Effector CD4-positive, alpha-beta T cell (primary cell): ENCODE results near the gene RNU6-9. TPM values are rescaled to one million over a fixed set of nuclear protein-coding genes. Genes with fewer than 3 reads are reported as not detected.
A peak's percentile ranks its signal among the peaks of the same experiment; 100 is the strongest.
"Not testable (repeated sequence)": the region's sequence is repeated elsewhere in the genome, so short reads cannot be mapped to it uniquely, and the experiment has no call there.

ENCODE experiments used
- DNase-seq: peaks from one replicate; pipeline ENCODE4 v3.0.0-alpha.2; 2020
- total RNA-seq: gene quantifications from one replicate; lab custom pipeline; 2026; lab: John Stamatoyannopoulos, UW

Gene RNU6-9
- not detected for total RNA-seq

DNA sequence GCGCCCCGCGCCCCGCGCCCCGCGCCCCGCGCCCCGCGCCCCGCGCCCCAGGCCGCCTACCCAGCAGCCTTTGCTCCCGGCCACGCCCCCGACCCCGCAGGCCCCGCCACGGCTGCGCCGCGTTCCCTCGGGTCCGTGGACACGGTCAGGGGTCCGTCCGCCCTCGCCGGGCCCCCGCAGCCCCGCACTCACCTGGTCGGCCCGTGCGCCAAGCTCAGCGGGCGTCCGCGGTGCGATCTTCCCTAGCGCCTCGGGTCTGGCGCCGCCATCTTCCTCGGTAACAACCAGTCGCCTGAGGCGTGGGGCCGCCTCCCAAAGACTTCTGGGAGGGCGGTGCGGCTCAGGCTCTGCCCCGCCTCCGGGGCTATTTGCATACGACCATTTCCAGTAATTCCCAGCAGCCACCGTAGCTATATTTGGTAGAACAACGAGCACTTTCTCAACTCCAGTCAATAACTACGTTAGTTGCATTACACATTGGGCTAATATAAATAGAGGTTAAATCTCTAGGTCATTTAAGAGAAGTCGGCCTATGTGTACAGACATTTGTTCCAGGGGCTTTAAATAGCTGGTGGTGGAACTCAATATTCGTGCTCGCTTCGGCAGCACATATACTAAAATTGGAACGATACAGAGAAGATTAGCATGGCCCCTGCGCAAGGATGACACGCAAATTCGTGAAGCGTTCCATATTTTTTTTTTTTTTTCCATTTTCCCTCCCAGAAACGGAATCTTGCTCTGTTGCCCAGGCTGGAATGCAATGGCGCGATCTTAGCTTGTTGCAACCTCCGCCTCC lies at the start of gene RNU6-9, which contains the start of gene MED16:
Gene RNU6-9, plus strand, starts transcription at position 591 of the 796 bp plus-strand sequence.
Gene MED16, minus strand, starts transcription at position 294 of the 796 bp plus-strand sequence. CDS start 2,056 bp downstream, outside the sequence.
- DNase-seq = peak; percentile 87

DNA sequence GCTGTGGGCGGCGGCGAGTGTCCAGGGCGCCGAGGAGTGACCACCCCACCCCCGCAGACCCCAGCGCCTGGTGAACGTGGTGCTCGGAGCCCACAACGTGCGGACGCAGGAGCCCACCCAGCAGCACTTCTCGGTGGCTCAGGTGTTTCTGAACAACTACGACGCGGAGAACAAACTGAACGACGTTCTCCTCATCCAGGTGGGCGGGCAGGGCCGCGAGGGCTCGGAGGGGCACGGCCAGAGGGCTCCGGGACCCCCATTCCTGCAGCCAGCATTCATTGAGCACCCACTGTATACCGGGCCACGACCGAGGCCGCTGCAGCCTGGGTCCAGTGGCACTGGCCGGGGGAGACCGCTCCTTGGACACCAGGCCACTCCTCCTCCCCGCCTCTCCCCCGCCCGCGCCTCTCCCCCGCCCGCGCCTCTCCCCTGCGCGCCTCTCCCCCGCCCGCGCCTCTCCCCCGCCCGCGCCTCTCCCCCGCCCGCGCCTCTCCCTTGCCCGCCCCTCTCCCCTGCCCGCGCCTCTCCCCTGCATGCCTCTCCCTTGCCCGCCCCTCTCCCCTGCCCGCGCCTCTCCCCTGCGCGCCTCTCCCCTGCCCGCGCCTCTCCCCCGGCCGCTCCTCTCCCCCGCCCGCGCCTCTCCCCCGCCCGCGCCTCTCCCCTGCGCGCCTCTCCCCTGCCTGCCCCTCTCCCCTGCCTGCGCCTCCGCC lies 49.3 kb upstream of the RNU6-9 start:
- DNase-seq = no peak

DNA sequence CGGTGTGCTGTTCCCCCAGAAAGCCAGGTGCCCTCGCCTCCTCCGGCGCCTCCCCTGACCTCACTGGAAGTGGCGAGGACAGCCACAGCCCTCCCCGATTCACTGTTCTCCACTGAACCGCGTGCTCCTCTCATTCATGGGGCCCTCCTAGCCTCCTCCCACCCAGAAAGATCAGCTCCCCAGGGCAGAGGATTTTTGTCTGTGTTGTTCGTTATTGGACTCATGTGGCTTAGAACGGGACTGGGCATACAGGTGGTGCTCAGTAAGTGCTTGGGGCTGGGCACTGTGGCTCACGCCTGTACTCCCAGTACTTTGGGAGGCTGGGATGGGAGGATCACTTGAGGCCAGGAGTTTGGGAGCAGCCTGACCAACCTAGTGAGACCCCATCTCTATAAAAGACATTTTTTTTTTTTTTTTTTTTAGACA lies 48.7 kb upstream of the RNU6-9 start:
- no peak for DNase-seq

DNA sequence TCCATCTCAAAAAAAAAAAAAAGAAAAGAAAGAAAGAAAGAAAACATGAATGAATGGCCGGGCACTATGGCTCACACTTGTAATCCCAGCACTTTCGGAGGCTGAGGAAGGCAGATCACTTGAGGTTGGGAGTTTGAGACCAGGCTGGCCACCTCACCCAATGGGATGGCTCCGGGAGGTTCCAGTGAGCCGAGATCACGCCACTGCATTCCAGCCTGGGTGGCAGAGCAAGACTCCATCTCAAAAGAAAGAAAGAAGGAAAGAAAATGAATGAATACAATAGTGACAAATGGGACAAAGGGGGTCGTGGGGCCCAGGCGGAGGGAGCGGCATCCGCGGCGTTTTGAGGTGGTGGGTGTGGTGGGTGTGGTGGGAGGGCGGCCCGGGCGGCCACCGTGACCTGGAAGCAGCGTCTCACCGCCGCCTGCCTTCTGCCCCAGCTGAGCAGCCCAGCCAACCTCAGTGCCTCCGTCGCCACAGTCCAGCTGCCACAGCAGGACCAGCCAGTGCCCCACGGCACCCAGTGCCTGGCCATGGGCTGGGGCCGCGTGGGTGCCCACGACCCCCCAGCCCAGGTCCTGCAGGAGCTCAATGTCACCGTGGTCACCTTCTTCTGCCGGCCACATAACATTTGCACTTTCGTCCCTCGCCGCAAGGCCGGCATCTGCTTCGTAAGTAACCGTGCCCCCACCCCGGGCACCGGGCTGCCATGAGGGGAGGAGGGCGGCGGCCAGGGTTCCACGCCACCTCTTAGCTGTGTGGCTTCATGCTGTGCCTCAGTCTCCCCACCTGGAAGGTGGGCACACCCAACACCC lies 47.4 kb upstream of the RNU6-9 start:
- no peak for DNase-seq

DNA sequence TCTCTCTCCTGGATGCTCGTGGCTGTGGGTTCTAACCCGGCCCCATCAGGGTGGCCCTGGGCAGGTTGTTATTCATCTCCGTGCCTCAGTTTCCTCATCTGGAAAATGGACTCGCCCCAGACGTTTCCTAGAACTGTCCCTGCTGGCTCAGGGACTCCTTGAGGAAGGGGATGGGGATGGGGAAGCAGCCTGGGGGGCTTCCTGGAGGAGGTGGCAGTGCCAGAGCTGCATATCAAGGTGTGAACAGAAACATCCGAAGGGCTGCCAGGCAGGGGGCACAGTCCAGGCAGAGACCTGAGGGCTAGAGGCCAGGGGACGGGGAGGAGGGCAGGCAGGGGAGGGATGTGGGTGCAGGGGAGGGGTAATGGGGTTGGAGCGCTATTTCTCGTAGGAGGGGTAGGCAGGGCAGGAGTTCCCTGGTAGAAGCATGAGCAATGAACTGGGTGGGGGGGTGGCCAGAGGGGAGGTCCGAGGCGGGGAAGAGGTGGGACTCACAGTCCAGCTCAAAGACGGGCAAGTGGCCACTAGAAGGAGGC lies 44.8 kb upstream of the RNU6-9 start:
- DNase-seq = no peak

DNA sequence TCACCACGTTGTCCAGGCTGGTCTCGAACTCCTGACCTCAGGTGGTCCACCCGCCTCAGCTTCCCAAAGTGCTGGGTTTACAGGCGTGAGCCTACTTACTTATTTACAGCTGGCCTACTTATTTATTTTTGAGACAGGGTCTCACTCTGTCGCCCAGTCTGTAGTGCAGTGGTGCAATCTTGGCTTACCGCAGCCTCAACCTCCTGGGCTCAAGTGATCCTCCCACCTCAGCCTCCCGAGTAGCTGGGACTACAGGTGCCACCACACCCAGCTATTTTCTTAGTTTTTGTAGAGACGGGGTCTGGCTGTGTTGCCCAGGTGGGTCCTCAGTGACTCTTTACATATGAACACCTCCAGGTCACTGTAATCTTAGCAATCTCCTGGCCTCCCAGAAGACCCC lies 44.1 kb upstream of the RNU6-9 start:
- DNase-seq = not testable (repeated sequence)

DNA sequence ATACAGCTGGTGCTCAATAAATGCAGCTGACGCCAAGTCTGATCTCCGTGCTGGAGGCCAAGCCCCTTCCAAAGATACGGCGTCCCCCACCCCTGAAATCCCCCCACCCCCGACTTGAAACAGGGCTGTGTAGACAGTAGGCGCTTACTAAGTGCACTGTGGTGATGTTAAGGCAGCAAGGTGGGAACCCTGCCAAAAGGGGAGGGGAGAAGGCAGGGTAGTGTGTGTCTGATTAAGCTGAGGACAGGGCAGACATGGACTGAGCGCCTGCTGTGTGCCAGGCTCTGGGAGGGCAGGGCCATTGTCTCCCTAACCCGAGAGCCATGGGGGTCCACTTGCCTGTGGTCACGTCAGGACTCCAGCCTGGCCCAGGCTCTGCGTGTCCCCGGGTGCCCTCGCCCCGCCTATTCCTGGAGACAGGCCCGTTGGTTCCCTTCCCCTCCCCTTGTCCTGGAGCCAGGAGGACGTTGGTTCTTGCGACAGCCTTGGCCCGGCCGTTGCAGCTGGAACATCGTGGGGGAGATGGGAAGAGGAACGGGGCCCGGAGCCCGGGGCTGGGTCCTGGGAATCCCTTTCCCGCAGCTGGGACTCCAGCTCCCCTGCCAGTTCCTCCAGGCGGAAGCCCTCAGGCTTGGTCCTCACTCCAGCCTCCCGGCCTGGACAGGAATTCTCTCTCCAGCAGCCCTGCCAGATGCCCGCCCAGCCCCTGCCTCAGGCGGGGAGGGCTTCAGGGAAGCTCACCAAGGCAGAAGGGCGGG lies 42.9 kb upstream of the RNU6-9 start:
- no peak for DNase-seq

DNA sequence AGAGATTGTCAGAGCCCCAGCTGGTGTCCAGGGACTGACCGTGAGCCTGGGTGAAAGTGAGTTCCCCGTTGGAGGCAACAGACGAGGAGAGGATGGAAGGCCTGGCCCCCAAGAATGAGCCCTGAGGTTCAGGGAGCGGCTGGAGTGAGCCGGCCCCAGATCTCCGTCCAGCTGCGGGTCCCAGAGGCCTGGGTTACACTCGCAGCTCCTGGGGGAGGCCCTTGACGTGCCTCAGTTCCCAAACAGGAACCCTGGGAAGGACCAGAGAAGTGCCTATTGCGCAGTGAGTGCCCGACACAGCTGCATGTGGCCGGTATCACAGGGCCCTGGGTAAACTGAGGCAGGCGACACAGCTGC lies 42.3 kb upstream of the RNU6-9 start:
- DNase-seq = no peak

DNA sequence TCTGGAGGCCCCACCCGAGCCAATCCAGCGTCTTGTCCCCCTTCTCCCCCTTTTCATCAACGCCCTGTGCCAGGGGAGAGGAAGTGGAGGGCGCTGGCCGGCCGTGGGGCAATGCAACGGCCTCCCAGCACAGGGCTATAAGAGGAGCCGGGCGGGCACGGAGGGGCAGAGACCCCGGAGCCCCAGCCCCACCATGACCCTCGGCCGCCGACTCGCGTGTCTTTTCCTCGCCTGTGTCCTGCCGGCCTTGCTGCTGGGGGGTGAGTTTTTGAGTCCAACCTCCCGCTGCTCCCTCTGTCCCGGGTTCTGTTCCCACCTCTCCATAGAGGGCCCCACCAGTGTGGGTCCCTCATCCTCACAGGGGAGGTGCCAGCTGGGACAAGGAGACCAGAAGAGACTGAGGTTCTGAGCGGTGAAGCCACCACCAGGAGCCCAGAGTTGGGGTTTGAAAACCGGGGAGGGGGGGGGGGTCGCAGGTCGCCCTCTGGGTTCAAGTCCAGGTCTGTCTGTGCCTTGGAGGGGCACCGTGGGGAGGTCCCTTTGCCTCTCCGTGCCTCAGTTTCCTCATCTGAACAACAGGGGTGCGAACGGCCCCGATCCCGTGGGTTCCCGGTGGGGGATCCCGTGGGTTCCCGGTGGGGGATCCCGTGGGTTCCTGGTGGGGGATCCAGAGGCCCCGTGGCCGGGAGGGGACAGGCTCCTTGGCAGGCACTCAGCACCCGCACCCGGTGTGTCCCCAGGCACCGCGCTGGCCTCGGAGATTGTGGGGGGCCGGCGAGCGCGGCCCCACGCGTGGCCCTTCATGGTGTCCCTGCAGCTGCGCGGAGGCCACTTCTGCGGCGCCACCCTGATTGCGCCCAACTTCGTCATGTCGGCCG lies 40.9 kb upstream of the RNU6-9 start, which contains the start of gene ELANE:
Gene ELANE, plus strand, starts transcription at position 168 of the 878 bp plus-strand sequence. Its CDS starts 26 bp downstream, at position 194.
- DNase-seq = no peak

DNA sequence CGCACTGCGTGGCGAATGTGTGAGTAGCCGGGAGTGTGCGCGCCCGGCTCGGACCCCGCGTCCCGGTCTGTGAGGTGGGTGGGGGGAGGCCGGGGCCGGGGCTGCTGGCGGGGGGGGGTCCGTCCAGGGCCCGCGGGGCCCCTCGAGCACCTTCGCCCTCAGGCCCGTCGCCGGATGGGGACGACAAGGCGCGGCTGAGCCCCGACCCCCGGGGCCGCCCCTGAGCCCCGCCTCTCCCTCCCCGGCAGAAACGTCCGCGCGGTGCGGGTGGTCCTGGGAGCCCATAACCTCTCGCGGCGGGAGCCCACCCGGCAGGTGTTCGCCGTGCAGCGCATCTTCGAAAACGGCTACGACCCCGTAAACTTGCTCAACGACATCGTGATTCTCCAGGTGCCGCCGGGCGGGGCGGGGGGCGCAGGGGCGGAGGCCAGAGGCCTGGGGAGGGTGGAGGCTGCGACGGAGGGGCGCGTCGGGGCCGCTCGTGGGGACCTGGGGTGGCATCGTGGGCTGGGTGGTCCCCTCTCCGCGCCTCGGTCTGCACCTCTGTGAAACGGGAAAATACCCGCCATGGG lies 40.2 kb upstream of the RNU6-9 start:
- no peak for DNase-seq

DNA sequence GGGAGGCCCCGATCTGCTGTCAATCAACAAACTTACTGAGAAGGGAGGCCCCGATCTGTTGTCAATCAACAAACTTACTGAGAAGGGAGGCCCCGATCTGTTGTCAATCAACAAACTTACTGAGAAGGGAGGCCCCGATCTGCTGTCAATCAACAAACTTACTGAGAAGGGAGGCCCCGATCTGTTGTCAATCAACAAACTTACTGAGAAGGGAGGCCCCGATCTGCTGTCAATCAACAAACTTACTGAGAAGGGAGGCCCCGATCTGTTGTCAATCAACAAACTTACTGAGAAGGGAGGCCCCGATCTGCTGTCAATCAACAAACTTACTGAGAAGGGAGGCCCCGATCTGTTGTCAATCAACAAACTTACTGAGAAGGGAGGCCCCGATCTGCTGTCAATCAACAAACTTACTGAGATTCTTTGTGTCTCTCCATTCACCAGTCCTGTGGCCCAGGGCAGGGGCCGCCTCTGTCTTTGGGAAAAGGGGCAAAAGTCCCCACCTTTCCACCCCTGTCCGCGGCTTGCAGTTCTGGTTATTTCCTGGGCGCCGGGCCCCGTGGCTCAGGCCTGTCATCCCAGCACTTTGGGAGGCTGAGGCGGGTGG lies 39.6 kb upstream of the RNU6-9 start:
- DNase-seq = not testable (repeated sequence)

DNA sequence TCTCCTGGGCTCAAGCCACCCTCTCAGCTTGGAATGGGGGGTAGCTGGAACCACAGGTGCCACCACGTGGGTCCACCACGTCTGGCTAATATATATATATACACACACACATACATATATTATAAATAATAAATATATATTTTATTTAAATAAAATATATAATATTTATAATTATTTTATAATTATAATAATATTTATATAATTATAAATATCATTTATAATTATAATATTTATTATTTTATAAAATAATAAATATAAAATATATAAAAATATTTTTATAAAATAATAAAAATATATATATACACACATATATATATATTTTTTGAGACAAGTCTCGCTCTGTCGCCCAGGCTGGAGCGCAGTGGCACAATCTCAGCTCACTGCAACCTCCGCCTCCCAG lies 38.7 kb upstream of the RNU6-9 start:
- DNase-seq = no peak

DNA sequence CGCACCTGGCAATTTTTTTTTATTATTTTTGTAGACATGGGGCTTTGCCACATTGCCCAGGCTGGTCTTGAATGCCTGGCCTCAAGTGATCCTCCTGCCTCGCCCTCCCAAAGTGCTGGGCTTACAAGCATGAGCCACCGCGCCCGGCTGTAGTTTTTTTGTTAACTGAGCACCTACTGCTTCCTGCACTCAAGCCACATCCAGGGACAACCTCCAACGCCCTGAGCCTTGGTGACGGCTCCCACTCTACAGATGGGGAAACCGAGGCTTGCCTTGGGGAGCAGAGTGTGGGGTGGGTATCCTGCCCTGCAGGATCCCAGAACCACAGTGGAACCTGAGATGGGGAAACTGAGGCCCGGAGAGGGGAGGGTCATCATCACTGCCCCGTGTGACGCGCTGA lies 38.1 kb upstream of the RNU6-9 start:
- DNase-seq = no peak

DNA sequence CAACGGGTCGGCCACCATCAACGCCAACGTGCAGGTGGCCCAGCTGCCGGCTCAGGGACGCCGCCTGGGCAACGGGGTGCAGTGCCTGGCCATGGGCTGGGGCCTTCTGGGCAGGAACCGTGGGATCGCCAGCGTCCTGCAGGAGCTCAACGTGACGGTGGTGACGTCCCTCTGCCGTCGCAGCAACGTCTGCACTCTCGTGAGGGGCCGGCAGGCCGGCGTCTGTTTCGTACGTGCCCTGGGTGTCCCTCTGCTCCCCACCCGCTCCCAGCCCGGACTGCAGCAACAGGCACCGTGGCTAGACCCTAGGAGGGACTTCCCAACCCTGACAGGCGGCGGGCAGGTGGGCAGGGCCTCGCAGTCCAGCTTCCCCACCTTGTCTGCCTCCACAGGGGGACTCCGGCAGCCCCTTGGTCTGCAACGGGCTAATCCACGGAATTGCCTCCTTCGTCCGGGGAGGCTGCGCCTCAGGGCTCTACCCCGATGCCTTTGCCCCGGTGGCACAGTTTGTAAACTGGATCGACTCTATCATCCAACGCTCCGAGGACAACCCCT lies 37.6 kb upstream of the RNU6-9 start:
- no peak for DNase-seq

DNA sequence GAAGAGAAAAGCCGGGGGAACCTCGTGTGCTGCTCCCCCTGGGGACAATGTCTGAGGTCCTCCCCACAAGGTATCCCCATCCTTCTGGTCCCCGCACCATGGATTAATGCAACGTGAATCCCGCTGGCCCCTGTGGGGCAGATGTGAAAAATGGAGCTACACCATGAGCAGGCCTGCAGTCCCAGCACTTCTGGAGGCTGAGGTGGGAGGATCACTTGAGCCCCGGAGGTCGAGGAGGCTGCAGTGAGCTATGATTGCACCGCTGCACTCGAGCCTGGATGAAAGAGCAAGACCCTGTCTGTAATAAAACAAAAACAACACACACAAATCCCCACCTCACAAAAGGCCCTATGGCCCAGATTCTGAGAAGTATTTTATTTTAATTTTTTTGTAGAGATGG lies 35.0 kb upstream of the RNU6-9 start:
- DNase-seq = no peak

DNA sequence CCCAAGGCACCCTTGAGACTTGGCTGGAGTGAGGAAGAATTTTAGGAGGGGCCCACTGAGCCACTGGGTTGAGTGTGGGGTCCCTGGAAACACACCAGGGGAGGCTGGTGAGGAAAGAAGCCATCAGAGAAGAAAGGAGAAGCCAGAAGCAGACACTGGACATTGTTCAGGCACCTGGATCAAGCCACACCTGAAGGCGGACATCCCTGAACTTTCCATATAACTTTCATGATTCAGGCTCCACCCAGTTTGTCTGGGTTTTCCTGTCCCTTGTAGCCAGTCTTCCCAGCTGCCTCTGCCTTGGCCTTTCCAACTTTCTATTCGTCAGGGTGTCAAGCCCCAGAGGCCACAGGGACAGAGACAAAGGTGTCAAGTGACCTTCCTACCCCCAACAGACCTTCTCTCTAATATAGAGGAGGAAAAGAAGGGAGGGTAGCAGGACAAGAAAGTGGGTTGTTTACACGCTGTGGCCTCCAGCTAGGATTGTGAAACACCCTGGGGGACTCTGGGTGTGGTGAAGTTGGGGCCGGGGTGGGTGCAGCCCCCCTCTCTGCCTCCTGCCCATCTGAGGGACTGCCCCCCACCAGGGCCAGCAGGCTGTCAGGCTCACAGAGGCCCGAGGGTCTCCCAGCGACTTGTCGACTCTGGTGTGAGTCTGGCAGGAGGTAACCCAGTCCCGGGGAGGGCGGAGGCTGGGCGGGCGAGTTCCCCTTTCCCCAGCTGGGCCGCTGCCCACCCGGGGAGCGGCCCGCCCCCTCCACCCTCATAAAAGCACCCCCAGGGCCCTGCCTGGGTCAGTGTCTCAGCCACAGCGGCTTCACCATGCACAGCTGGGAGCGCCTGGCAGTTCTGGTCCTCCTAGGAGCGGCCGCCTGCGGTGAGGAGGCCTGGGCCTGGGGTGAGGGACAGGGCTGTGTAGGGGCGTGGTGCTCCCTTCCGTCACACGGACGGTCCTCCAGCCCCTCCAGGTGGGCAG lies 34.1 kb upstream of the RNU6-9 start, which contains the start of gene CFD:
Gene CFD, plus strand, starts transcription at position 797 of the 976 bp plus-strand sequence. Its CDS starts 26 bp downstream, at position 823.
- DNase-seq = no peak

DNA sequence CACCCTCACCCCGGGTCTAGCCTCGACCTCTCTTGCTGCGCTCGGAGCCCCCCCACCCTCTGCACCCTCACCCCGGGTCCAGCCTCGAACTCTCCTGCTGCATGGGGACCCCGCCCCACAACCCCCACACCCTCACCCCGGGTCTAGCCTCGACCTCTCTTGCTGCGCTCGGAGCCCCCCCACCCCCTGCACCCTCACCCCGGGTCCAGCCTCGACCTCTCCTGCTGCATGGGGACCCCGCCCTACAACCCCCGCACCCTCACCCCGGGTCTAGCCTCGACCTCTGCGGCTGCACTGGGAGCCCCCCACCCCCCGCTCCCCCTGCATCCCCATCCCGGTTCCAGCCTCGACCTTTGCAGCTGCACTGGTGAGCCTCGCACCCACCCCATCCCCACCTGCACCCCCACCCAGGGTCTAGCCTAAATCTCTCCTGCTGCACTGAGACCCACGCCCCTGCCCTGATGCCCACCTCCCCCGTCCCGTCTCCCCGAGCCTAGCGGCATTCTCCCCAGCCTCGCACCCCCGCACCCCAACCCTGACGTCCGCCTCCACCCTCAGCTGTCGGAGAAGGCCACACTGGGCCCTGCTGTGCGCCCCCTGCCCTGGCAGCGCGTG lies 32.0 kb upstream of the RNU6-9 start:
- no peak for DNase-seq
